ENCODE measurements around the gene CYP3A4.
"Not testable (repeated sequence)": the region's sequence is repeated elsewhere in the genome, so short reads cannot be mapped to it uniquely, and the experiment has no call there.

GRCh38 chr7:99795864-99796263, 11.9 kb upstream of the CYP3A4 start:
- TF ChIP-seq POLR2A (IDR thresholded peaks at IDR 0.05; ENCODE audit: low read length); GATA1 (IDR thresholded peaks at IDR 0.05; ENCODE audit: low read depth, low read length): not testable (repeated sequence)

Measured in erythroblast (primary cell).